GM18511 (cell line): ENCODE data around the gene SUSD2.
"Not testable (repeated sequence)": the region's sequence is repeated elsewhere in the genome, so short reads cannot be mapped to it uniquely, and the experiment has no call there.

Experiments used
- ATAC-seq: cut with Tn5 transposase; IDR thresholded peaks from one replicate; pipeline ENCODE4 v1.9.1; 2021; ENCODE audit warnings: mild to moderate bottlenecking, moderate library complexity; ENCODE audit not compliant: unreplicated experiment

Gene SUSD2

DNA sequence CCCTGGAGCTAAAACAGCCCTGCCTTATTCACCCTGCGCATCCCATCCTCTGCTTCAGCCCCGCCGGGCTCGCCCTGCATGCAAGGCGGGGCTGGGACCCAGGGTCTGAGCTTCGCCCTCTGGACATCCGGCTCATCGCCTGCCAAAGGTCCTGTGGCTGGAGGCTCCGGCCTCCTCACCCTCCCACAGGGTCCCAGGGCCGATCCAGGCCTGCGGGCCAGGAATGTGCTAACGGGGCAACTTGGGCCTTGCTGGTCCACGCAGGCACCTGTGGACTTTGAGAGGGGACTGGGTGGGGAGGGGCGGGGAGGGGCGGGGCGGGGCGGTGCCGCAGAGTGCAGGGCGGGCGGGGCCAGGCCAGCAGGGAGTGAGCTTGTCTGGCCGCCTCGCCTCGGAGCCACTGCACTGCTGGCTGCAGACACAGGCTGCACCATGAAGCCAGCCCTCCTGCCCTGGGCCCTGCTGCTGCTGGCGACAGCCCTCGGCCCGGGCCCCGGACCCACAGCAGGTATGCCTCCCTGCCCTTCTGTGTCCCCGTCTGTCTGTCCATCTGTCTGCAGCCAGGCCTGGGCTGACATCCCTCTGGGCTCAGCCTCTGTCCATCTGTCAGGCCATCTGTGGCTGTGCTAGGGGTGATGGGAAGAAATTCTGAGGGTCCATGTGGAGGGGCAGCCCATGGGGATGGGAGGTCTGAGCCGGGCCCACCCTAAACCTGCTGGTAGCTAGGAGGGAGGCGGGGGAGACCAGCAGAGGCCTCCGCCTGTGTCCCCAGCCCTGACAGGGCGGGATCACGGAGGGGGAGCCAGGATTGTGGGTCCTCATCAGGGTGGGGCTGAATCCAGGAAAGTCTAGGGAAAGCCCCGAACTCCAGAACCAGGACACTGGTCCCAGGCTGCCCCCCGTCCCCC is at the start of gene SUSD2:
SUSD2 (plus strand) TSS at position 400 of the 908 bp plus-strand sequence; CDS start at position 433, 33 bp downstream.
- no peak for ATAC-seq

- ATAC-seq, result no peak
Observed at GRCh38 chr22:24133187-24133965, 47.9 kb upstream of the SUSD2 start.

DNA sequence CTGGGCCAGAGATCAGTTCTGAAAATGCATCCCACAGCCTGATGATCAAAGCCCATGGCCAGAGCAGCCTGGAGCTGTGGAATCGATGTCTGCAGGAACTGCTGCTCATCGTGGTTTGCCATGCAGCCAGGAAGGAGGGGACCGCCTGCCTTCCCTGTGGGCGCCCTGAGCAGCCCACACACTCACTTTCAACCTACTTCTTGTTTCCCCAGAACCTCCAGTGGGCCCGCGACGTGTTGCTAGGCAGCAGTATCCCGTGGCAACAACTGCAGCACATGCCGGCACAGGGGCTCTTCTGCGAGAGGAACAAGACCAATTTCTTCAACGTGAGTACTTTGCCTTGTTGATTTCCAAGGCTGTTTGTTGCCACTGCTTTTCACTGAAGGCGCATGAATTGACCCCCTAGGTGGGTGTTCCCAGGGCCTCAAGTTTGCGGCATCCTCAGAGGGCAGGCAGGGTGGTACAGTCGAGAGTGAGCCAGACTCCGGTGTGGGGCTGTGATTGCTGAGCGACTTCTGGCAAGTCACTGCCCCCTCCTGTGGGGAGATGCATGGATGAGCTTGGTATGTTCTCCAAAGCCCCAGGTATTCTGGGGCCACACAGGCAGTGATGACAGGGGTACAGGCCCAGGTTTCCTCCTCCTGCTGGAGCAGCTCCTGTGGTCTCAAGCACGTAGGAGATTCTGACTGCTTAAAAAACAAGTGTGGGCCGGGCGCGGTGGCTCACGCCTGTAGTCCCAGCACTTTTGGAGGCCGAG is 47.0 kb upstream of the SUSD2 start:
- no peak for ATAC-seq

DNA sequence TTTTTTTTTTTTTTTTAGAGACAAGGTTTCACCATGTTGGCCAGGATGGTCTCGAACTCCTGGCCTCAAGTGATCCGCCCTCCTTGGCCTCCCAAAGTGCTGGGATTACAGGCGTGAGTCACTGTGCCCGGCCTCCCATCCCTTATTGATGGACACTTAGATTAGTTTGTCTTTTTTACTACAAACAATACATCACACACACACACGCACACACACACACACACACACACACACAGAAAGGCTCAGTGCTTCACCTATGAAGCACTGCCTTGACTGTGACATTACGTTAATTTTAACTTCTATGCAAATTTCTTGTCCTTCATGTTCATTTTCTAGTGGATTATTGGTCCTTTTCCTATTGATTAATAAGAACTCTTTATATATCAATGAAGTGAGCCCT is 44.8 kb upstream of the SUSD2 start:
- not testable (repeated sequence) for ATAC-seq

GRCh38 chr22:24137595-24137994 is 43.7 kb upstream of the SUSD2 start:
- ATAC-seq, result no peak

DNA sequence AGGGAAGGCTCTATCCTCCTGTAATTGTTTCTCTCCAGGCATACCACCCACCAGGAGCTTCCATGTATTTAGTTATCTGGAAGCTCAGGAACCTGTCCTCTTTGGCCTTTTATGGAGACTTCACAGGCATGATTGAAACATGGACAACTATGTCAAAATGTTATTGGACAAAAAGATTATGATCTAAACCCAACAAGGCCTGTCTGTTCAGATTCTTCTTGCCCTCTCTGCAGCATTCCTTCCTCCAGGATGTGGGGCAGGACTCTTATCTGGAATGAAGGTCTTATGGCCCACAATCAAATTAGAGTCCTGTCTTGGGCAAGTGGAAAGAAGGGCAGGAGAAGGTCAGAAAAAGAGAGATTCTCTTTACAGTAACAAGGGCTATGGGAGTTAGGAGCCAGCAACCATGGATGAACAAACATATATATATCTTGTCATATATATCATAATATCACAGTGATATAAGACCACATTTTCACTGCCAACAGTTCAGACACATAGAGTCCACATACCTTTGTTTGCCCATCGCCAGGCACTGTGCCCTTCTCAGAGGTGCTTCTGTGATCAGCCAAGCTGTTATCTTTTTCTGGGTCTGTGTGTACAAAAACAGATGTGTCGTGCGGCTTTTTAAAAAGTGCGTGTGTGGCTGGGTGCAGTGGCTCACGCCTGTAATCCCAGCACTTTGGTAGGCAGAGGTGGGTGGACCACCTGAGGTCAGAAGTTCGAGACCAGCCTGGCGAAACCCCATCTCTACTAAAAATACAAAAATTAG is 42.5 kb upstream of the SUSD2 start:
- ATAC-seq, result no peak

DNA sequence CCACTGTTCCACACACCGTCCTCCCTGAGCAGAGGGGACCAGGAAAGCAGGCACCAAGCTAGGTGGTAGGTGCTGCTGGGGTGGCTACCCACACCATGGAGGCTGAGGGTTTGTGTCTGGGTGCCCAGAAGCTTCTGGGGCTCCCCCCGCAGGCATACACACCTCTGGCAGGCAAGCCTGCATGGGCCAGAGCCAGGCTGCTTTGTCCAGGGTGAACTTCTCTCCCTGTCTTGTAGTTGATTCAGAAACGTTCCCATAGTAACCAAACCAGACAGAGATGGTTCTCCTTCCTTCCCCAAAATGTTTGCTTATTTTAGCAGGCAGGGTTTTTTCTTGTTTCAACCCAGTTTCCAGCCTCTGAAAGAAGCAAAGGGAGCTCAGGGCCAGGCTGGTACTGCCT is 40.9 kb upstream of the SUSD2 start:
- ATAC-seq, result no peak

DNA sequence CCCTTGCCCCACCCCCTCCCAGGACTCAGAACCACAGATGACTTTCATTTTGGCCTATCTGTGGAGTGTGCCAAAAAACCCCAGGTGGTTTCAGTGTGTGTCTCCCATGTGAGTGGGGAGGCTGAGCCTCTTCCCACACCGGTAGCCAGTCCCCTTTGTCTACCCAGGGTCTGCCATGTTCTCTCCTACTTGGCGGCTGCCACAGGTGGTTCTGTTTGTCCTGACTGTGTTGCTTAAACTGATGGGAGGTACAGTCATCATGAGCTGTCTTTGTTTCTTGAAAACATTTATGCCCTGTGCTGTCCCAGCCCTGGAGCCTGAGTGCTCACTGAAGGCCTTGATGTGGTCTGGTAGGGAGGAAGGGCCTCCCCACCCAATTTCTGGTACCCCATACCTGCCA is 39.7 kb upstream of the SUSD2 start:
- ATAC-seq, result no peak

GRCh38 chr22:24142241-24142640 is 39.0 kb upstream of the SUSD2 start:
- ATAC-seq, result no peak

DNA sequence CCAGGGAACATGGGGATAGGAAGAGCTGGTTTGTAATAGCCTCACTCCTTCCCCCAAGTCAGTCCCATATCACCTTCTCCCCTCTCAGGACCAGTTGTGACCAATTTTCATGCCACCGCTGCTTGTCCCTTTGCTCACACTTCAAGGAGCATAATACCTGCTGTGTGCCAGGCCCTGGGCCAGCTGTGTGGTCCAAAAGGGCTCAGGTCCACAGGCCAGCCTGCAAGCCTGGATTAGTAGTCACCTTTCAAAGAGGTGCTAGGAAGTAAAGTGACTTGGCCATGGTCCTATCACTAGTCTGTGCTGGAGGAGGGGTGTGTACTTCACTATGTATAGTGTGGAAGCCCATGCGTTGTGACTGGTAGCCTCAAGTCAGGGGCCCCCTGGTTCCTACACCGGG is 38.5 kb upstream of the SUSD2 start:
- ATAC-seq, result no peak

DNA sequence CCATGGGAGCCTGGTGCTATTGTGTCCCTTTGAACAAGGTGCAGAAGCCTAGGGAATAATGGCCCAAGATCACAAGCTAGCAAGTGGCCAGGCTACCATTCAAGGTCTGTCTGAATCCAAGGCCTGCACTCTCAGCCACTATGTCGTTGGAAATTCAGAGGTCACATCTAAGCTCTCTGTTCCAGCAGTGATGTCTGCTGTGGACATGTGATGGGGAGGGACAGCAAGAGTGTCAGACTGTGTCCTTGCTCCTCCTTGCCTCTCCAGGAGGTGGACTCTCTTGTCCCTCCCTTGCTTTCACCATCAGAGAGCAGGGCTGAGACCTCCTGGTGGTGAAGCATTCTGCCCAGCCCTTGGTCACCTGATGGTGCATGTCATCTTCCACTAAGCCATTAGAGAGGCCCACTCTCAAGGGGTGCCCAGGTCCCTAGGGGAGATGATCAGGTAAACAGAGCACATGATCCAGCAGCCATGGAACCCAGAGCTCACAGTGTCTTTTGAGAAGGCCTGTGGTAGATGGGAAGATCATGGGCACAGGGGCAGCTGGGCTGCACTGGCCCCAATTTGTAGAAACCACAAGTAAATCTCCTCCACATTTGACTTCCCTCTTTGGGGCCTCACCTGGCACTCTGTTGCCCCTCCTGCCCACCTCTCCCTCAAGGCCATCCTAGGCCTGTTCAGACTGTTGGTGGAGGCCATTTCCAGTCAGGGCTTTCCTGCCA is 37.1 kb upstream of the SUSD2 start:
- ATAC-seq, result no peak

DNA sequence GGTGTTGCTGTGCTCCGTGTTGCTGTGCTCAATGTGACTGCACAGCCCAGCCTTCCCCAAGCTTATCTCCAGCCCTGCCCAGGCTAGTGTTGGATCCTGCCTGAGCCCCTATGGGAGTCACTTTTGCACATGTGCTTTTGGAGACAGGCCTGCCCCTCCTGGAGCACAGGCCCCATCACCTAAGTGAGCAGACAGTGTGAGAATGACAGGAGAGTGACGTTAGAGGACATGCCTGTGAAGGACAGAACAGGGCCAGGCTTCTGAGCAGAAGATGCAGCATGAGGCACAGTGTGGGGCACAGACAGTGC is 36.6 kb upstream of the SUSD2 start:
- ATAC-seq, result no peak

- ATAC-seq, result no peak
Observed at GRCh38 chr22:24145446-24146193, 35.7 kb upstream of the SUSD2 start.

- peak; percentile 61 for ATAC-seq
Observed at GRCh38 chr22:24146194-24146616, 35.1 kb upstream of the SUSD2 start.

DNA sequence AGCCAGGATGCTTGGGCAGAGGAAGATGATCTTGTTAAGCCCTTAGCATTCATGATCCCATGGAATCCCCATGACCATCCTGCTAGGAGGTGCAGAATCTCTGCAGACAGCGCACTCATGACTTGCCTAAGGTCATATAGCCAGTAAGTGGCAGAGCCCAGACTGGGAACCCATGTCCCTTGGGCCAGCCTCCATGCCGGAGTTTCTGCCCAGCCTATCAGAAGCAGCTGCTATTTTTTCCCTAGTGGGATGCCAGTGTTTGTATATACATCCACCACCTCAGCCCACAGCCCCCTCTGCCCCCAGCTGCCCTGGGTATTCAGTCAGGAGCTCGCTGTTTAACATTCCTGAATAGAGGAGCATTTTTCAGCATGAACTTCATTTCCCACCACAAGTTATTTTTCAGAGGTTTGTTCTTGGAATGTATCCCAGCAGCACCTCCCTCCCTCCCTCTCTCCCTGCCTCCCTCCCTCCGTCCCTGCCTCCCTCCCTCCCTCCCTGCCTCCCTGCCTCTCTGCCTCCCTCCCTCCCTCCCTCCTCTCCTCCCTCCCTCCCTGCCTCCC is 34.4 kb upstream of the SUSD2 start:
- no peak for ATAC-seq

GRCh38 chr22:24147666-24148065 is 33.6 kb upstream of the SUSD2 start:
- no peak for ATAC-seq

DNA sequence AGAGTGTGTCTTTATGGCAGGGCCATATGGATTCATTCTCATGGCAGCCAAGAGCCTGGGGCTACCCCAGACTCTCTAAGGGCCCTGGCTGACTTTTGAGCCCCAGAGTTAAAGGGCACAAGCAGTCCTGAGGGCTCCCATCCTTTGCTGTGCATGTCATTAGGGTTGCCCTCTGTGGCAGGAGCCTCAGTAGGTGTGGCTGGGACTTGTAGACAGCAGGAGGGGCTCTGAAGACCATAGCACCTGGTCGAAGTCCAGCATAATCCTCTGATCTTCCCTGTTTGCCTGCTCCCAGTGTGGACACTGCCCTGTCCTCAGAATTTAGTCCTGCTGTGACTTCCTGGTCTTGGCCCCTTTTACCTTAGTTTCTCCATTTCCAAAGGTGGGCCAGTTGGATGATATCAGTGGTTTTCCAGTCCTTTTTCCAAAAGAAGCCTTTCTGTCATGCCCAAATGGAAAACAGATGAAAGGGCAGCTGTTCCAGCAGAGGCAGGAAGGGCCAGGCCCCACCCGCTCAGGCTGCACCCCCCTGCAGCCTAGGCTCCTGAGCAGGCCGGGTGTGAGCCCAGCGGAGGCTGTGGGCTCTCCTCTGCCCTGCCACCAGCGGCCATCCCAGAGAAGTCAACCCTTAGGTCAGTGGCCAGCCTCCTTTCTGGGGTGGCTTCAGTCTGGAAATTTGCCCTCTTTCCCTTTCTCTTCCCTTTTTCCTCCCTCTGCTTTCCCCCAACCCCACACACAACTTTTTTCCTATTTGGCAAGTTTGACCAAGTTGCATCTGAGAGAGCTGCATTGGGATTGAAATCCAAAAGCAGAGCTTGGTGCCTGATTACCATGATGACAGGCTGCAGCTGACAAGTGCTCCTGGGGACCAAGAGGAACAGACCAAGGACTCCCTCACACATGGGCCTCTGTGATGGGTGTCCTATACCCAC is 32.8 kb upstream of the SUSD2 start:
- ATAC-seq, result no peak

GRCh38 chr22:24149198-24149590 is 32.1 kb upstream of the SUSD2 start:
- no peak for ATAC-seq
